NCI-H2107 (cell line): Measurements from ENCODE around the gene MYOM1.

Experiments used
- DNase-seq: peaks from one replicate; lab custom pipeline; 2025; lab: John Stamatoyannopoulos, UW

MYOM1 gene

DNA sequence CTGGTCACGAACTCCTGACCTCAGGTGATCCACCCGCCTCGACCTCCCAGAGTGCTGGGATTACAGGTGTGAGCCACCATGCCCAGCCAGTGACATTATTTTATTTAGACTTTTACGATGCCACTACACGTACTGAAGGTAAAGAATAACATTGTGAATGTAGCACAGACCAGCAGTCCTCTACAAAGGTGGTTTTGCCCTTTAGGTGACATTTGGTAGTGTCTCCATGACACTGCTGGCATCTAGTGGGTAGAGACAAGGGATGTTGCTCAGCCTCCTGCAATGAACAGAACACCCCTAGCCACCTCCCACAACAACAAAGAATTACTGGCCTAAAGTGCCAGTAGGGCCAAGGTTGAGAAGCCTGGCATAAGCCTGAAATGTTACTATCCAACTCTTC, 69.5 kb downstream of the MYOM1 start:
- DNase-seq, result no peak

DNA sequence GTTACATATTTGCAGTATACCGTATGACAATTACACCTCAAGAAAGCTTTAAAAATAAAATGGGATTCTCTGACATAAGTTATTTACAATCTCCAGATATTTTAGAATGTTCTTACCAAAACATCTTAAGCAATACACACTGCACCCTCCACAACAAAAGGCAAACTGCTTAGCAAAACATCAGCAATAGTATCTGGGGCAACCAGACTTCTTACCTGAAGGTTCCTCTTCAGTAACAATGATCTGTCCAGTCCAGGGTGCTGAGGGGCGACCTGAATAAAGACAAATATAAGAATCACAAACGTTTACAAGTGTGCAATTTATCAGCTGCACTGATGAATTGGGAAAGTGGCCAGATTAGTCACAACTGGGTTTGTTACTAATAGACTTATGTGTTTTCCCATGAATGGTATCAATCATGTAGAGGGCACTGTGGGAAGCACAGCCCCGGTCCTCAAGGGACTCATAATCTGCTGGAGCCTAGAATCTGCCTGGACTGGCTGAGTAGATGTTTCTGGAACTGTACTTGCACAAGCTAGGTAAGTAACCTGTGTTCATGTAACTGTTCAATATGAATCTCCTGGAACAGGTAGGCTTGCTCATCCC, 70.7 kb downstream of the MYOM1 start:
- no peak for DNase-seq

DNA sequence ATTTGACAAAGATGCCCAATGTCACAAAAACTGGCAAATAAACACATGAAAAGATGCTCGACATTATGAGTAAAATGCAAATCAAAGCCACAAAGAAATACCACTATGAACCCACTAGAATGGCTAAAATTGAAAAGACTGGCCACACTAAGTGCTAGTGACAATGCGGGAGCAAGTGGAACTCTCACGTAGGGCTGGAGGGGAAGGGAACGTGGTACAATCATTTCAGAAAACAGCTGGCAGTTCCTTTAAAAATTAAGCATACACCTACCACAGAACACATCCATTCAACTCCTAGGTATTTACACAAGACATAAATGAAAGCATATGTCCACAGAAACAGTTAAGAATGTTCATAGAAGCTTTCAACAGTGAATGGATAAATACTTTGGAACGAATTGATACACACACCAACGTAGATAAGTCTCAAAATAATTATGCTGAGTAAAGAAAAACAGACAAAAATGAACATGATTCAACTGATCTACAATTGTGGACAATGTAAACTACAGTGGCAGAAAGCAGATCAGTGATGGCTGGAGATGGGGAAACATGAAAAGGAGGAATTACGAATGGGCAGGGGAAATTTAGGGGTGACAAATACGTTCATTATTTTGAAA, 71.7 kb downstream of the MYOM1 start:
- DNase-seq, result no peak

DNA sequence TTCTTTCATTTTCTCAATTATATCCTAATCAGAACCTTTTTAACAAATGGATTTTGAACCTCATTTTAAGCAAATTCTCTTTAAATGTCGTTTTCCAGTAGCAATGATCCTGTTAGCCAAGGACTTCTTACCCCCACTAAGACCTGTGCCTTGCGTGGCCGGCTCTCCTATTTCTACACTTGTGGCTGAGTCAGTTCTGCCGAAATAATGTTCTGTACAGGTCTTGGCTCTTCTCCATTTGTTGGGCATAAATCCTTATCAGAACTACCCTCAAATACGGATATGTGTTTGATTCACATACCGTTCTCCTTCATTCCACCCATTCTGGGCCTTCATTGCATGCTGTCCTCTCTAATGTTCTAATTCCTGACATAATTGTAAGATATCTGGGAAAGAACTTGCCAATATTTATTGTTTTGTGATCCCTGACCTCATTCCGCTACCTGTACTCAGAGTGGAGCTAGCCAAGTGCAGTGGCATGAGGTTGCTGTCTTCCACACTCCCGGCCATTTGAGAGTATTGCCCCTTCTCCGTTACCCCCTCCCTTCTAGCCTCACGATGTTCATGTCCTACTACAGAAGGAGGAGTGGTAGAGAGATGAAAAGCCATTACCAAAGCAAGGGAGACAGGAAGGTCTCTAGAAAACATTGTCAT, 78.7 kb downstream of the MYOM1 start:
- DNase-seq, result no peak

DNA sequence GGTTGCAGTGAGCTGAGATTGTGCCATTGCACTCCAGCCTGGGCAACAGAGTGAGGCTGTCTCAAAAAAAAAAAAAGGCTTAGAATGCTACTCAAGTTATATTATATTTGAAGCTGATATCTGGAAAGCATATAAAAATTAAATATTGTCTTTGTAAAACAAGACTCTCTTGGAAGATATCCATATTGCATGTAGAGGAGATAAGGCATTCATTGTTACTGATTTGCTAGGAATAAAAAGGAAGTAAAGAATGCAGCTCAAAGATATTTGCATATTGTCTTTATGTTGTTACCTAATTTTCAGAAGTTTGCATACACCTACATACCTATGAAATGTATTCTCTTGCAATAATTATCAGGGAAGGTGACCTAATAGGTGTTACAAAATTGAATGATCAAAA, 79.4 kb downstream of the MYOM1 start:
- DNase-seq, result no peak

DNA sequence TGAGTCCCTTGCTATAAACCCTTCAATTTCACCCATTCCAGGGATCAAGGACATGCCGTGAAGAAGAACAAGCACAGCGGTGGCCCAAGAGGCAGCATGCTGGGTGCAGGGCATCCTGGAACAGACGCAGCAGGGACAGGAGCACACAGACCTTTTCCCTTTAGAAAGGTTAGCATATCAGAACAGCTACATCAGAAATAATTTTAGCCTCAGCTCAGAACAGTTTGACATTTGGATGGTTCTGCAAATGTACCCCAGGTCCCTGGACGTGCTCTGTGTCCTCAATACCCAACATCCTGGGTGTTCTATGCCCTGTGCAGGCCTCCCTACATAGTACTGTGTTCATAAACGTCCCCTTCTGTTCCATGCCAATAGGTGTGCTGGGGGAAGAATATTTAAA, 80.4 kb downstream of the MYOM1 start:
- no peak for DNase-seq

DNA sequence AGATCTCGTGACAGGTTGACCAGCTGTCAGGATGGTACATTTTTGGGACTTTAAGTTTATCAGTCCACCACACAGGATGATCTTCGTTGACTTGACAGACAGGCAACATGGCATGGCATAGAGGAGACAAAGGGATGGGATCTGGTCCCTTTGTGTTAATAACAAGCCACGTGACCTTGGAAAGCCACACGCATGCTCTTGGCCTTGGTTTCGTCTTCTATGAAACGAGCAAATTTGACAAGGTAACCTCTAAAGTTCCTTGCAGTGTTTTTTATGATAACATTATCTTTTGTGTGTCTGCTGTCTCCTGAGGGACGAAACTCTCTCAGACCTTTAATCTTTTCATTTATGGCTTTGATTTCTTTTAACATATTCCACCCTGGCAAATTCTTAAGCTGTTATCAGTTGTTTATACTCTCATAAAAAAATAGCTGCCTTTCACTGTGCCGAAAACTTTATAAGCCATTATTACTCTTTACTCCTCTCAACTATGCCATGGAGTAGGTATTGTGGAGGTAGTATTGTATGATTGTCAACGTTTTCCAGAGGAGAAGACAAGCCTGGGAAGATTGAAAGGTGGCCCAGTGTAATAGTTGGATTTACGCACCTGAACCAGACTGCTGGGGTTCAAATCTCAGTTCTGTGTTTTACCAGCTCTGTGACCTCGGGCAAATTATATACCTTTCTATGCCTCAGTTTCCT, 81.3 kb downstream of the MYOM1 start:
- no peak for DNase-seq

DNA sequence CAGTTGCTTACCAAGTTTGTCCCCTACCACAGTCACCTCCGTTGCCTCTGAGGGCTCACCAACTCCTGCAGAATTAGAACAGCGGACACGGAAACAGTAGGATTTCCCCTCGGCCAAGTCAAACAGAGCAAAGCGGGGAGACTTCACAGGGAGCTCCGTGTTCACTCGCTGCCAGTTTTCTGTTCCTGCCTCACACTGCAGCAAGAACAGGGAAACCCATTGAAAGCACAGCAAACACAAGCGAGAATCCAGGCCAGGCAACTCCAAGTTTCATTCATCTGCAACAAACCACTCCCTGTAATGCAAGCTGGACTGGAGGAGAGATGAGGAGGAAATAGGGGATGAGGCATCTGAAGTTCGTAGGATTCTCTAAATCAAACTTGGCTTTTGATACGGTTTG, 84.2 kb downstream of the MYOM1 start:
- DNase-seq, result no peak

DNA sequence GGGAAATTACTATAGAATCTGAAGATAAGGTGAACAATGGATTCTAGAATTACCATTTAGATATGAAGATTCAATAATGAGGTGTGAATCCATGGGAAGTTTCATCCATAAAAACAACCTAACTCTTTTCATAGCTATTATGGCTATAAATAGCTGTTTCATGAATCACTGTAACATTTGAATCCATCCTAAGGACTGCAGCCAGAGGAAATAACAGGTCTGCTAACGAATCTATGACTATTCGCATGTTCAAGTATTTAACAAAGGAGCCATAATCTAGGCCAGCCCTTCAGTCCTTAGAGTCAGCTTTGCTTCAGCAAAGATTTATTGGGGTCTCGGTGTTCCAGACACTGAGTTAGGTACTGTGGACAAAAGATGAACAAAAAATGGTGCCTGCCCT, 87.1 kb downstream of the MYOM1 start:
- no peak for DNase-seq

DNA sequence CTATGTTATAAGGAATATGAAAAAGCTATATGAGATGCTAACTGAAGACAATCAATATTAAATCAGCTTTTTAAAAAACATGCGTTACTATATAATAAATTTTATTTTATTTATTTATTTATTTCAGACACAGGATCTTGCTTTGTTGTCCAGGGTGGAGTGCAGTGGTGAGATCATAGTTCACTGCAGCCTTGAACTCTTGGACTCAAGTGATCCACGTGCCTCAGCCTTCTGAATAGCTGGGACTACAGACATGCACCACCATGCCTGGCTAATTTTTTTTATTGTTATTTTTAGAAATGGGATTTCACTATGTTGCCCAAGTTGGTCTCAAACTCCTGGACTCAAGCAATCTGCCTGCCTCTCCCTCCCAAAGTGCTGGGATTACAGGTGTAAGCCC, 89.4 kb downstream of the MYOM1 start:
- no peak for DNase-seq

DNA sequence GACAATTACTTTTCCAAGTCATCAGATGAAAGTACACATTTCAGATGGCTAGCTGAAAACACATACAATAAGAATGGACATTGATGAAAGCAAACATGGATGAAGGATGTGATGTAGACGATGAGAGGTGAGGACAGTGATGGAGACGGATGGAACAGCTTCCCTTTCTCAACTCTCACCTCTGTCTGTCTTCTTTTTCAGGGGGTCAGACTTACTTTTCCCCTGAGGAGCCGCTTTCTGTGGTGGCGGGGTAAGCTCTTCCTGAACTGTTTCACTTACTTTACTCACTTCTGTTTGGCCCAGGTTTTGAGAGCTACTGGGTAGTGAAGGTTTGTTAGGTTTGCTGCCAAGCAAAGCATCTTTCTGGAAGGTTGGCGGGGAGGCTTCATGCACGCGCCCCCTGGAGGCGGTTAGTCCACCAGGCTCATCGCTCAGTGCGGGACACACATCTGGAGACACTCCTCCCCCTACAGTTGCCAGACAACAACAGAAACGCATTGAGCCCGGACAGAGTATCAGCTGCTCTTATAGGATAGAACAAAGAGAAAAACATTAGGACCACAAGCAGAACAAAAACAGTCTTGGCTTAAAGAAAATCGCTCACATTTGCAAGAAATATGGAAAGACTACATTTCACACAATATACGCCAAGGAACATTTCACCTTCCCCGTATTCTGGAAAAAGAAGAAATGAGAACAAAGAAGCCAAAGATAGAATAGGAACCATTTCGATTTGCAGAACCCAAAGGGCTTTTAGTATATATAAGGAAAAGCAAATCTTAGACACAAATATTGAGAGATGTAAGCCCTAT, 90.5 kb downstream of the MYOM1 start:
- peak; percentile 22 for DNase-seq

DNA sequence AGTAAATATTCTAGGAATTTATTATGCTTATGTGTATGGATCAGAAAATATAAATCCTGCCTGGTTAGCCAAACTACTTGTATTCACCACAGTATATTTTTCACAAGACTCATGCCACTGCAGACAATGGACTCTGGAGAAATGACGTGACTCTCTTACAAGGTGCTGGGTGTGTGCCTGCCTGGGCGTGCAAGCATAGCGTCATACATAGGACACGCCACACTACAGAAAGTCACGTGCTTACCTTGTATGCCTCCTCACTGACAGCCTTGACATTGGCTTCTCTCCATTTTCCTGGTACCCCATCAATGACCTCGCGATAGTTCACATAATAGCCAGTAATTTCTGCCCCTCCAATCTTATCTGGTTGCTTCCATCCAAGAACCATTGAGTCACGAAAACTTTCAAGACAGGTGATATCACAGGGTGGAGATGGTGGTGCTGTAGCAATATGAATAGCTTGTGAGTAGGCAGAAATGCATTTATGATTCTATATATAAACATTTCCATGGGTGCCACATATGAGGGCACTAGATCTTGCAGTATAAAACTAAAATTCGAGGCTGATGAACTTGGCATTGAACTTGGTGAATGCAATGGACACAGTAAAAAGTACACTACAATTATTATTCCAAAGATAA, 93.2 kb downstream of the MYOM1 start:
- no peak for DNase-seq

DNA sequence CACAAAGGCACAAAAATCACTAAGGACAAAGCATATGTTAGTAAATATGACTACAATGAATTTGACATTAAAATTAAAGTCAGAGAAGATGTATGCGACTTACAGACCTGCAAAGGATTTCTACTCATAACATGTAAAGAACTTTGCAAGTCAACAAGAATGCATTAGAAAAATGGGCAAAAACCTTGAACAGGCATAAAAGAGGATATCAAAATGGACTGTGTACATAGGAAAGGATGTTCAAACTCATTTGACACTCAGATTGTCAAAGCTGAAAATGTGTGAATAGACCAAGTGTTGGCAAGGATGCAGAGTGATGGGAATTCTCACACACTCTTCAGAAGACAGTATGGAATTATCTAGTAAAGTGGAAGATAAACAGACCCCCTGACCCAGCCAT, 94.9 kb downstream of the MYOM1 start:
- DNase-seq, result no peak

DNA sequence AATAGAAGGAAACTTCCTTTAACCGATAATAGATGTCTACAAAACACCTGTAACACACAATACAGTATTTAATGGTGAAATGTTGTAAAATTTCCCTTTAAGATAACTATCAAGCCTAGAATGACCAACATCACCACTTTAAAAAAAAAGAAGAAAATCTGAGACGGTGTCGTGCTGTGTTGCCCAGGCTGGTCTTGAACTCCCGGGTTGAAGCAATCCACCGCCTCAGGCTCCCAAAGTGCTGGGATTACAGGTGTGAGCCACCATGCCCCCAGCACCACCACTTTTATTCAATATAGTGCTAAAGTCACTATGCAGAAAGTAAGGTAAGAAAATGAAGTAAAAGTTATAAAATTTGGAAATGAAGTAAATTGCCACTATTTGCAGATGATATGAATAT, 96.9 kb downstream of the MYOM1 start:
- no peak for DNase-seq

DNA sequence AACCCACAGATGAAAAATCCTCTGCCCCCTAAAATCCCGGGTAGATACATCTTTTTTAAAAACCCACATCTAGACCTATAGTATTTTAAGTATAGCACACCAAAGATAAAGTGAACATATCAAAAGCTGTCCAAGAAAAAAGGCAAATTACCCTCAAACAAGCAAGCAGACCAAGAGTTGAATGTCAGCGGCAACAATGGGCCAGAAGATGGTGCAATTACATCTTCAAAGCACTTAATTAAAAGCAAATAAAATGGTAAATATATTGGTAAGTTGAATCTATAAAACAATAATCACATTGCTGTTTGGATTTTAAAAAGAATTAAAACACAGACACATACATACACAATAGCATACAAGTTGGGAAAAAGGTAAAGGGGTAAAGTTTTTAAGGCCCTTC, 98.5 kb downstream of the MYOM1 start:
- no peak for DNase-seq

DNA sequence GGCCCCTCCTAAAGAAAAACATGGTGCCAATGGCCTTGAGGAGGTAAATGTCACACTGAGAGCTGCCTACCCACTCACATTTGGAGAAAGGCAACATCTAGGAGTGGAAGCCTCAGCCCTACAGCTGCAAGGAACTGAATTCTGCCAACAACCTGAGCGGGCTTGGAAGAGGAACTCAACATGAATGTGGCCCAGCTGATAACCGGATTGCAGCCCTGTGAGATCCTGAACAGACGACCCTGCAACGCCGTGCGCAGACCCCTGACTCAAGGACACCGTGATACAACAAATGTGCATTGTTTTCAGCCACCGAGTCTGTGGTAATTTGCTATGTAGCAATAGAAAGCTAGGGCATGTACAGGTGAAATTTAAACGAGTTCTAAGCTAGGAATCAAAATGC, 99.4 kb downstream of the MYOM1 start:
- no peak for DNase-seq

DNA sequence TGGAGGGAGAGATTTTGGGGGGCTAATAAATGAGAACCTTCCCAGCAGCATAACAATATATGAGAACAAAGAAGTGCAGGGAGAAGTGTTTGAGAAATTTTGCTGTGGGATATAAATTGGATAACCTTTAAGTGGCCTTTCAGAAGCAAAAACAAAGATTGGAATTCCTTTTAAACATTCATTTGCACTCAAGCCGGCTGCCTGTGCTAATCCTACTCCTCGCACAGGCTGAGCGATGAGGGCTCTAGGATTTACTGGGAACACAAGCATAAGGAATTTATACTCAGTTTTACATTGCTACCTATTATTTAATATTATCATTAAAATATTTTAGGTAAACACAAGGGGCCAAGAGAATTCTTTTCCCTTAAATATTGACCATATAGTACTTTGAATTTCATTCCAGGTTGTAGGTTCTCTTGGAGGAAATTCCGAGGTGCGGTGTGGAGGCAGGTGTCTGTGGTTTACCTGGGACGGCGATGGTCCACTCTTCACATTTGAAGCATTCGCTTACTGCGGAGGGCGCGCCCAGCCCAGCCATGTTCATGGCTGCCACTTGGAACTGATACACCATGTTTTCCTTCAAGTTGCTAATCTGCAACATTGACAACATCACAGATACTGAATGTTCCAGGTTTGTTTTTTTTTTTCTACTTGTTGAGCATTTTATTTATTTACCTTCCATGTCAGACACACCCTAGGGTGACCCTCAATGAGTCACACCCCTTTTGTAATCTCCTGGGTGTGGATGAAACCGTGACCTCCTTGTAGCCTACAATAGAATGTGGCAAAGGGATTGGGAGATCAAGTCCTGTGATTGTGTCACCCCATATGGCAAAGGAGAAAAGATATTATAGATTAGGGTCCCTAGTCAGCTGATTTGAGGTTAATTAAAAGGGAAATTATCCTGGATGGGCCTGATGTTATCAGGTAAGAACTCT, 100.1 kb downstream of the MYOM1 start:
- DNase-seq, result no peak

DNA sequence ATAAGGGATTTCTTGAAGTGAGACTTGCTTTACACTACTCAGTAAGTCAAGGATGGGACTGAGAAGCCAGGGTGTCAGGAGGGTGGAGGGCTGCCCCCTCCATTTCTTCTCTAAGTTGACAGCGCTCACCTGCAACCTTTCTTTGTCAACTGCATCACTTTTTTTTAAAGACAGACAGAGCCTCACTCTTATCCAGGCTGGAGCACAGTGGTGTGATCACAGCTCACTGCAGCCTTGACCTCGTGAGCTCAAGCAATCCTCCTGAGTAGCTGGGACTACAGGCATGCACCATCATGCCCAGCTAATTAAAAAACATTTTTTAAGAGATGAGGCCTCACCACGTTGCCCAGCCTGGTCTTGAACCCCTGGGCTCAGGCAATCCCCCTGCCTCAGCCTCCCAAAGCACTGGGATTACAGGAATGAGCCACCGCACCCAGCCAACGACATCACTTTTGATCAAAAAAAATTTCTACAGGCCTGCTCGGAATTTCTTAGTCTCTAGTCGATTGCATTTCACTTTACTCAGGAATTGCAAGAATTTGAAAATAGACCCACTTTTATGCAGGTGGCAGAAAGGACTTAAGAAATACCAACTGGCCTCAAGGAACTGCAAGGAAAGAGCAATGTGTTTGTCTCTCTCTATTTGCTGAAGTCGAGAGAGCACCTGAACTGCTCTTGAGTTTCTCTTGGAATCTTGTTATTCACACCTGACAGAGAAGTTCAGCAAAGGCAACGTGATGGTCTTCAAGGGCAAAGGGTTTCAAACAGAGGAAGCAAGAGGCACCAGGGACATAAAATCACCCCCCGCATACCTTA, 101.4 kb downstream of the MYOM1 start:
- DNase-seq, result no peak

DNA sequence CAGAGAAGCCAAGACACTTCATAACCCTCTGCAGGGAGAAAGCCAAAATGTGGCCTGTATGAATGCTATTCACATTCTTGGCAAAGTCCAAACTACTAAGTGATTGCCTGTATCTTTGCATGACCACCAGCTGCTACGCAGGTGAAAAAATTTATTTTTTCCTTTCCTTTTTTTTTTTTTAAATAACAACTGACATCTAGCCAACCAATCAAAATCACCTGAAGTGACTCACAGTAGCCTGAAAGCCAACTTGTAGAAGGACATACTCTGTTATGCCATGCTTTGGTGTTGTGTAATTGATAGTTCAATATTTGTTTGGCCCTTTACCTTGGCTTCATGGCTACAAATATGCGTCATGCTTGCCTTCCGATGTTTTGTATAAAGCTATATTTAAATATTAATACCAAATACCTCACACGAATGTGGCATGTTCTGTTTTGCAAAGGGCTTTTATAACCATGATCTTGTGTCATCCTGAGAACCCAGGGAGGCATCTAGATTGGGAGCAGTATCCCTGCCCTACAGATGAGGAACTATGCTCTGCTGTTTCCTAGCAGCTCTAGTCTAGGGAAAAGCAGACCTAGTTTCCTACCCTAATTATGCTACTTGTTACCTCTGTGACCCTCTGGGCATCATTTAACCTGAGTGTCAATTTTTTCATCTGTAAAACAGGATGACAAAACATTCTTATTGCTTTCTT, 102.1 kb downstream of the MYOM1 start:
- DNase-seq, result no peak
